ENCODE data around the gene C18orf32. TPM values are rescaled to one million over a fixed set of nuclear protein-coding genes. Genes with fewer than 3 reads are reported as not detected.
A peak's percentile ranks its signal among the peaks of the same experiment; 100 is the strongest.

Gene C18orf32
- total RNA-seq, 1 experiment from 2014 or later, result 24.4 TPM

DNA sequence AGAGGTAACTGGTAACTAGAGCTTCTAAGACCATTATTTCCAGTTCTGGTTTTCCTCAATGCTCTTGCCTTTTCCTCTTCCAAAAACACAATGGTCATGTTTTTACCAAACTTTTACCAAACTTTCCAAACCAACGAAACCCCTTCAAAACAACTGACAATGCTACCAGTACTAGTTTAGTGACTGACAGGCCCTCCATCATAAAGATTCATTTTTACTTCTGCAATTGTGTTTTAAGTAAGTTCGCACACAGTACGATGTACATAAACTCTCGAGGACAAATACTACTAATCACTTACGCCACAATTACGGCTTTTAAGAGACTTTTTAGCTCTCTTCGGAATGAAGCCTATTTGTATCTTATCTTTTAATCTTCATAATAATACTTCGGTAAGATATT is 900 bp downstream of the C18orf32 start:
- Histone ChIP-seq H3K9ac (ENCODE audit: extremely low read depth, insufficient read length, low read length) (peak overlapping the region; percentile 89), H3K9me3 (ENCODE audit: control insufficient read depth, low read depth, low read length) (no peaks in the 10 kb centered on the region), H3K27me3 (ENCODE audit: insufficient read depth, low read length) (no peaks in the 10 kb centered on the region), H2BK5ac (ENCODE audit: insufficient read length, low read length) (no peak overlapping the region), H2AFZ (ENCODE audit: low read length) (no peak overlapping the region), H3T11ph (ENCODE audit: low read length) (no peak overlapping the region), H3K79me2 (ENCODE audit: insufficient read depth, low read length) (peaks cover 8% of the 10 kb centered on the region; the same call in 1 of the 2 replicates), H3K23me2 (ENCODE audit: insufficient read length, low read depth, low read length, poor library complexity, severe bottlenecking) (peaks cover 3% of the 10 kb centered on the region), H3K18ac (ENCODE audit: insufficient read length, low read depth, low read length) (no peak overlapping the region), H3K27ac (ENCODE audit: insufficient read length, low read depth, low read length) (no peak overlapping the region), H2BK12ac (ENCODE audit: insufficient read length, low read depth, low read length) (no peak overlapping the region), H3K23ac (ENCODE audit: insufficient read length, low read depth, low read length) (no peak overlapping the region), H3K56ac (ENCODE audit: insufficient read length, low read depth, low read length) (no peak overlapping the region), H2AK5ac (ENCODE audit: insufficient read length, low read length) (no peak overlapping the region), H3K14ac (ENCODE audit: insufficient read depth, low read length) (no peak overlapping the region), H3K4me1 (ENCODE audit: insufficient read depth, low read length) (0 out of 2 replicates have a peak, but pooled peaks cover 2% of the 10 kb centered on the region), H4K20me1 (ENCODE audit: control insufficient read depth, insufficient read depth, insufficient read length) (no peaks in the 10 kb centered on the region), H4K8ac (replicated peaks; ENCODE audit: insufficient read length, low read depth, low read length) (no peak overlapping the region), H2BK20ac (ENCODE audit: low read depth, low read length, poor library complexity, severe bottlenecking) (no peak overlapping the region), H3K4ac (ENCODE audit: low read depth, low read length) (no peak overlapping the region), H2BK120ac (ENCODE audit: low read depth, low read length, poor library complexity, severe bottlenecking) (no peak overlapping the region), H3K4me2 (ENCODE audit: insufficient read depth, insufficient read length, low read length) (peak overlapping the region; percentile 96), H3K79me1 (ENCODE audit: insufficient read depth, low read depth, low read length, poor library complexity, severe bottlenecking) (no peaks in the 10 kb centered on the region), H2BK15ac (ENCODE audit: low read depth, low read length) (no peak overlapping the region), H4K5ac (ENCODE audit: insufficient read length, low read depth, low read length) (no peak overlapping the region), H4K91ac (ENCODE audit: insufficient read length, low read depth, low read length) (no peak overlapping the region)
- H3K4me1 Mint-ChIP-seq, result peaks cover 40% of the 10 kb centered on the region in 2 experiments
- no peaks in the 10 kb centered on the region; the same call in 1 of the 2 replicates for H3K27me3 Mint-ChIP-seq (ENCODE audit: low read depth)
- H3K36me3 Mint-ChIP-seq (ENCODE audit: insufficient read depth in 1 of 3, low read depth in 3 of 3), result peaks cover 39 to 59% (median 53%) of the 10 kb centered on the region in 3 experiments
- no peak overlapping the region; a peak in 1 of 7 replicates for H3K27ac Mint-ChIP-seq
- no peaks in the 10 kb centered on the region for H3K9me3 Mint-ChIP-seq
- TF ChIP-seq, protein P1, sequence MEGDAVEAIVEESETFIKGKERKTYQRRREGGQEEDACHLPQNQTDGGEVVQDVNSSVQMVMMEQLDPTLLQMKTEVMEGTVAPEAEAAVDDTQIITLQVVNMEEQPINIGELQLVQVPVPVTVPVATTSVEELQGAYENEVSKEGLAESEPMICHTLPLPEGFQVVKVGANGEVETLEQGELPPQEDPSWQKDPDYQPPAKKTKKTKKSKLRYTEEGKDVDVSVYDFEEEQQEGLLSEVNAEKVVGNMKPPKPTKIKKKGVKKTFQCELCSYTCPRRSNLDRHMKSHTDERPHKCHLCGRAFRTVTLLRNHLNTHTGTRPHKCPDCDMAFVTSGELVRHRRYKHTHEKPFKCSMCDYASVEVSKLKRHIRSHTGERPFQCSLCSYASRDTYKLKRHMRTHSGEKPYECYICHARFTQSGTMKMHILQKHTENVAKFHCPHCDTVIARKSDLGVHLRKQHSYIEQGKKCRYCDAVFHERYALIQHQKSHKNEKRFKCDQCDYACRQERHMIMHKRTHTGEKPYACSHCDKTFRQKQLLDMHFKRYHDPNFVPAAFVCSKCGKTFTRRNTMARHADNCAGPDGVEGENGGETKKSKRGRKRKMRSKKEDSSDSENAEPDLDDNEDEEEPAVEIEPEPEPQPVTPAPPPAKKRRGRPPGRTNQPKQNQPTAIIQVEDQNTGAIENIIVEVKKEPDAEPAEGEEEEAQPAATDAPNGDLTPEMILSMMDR (conservative IDR thresholded peaks at IDR 0.05), result no peak
- 100% methylated on average over 1 of the region's 8 CpGs for WGBS (ENCODE audit: extremely low coverage, insufficient read length, low lambda C conversion rate)
- no peak for DNase-seq
- peak overlapping the region; percentile 91 to 96 for H3K4me3 Mint-ChIP-seq

All from H9 (cell line).